CD14-positive monocyte (primary cell): ENCODE measurements around the gene ULBP3. TPM values are rescaled to one million over a fixed set of nuclear protein-coding genes. Genes with fewer than 3 reads are reported as not detected.
"Not testable (repeated sequence)": the region's sequence is repeated elsewhere in the genome, so short reads cannot be mapped to it uniquely, and the experiment has no call there.

Experiments used
- DNase-seq, 3 donors: peaks; one replicate each; pipeline ENCODE4 v3.0.0-alpha.2; 2011 to 2022
- H2AFZ ChIP-seq: 2 replicates; pipeline ENCODE4 v1.6.0; 2012; ENCODE audit warnings: mild to moderate bottlenecking, low read depth, low read length, inconsistent platforms; ENCODE audit not compliant: insufficient read depth, poor library complexity, severe bottlenecking
- H3K27ac ChIP-seq, 2 donors: 1 replicate in 1 of 2; 2 replicates in 1 of 2; pipeline ENCODE4 v1.5.1; 2012 to 2013; ENCODE audit warnings: low read length in 2 of 2, control low read depth in 1 of 2, inconsistent platforms in 1 of 2, low read depth in 1 of 2, mild to moderate bottlenecking in 1 of 2
- H3K27me3 ChIP-seq, 2 donors: one replicate each; pipeline versions ENCODE4 v1.6.0 to v1.6.1; 2011 to 2013; ENCODE audit warnings: low read length in 2 of 2; ENCODE audit not compliant: control insufficient read depth in 2 of 2, insufficient read depth in 2 of 2
- H3K36me3 ChIP-seq, 2 donors: replicated peaks in 1 of 2; 1 replicate in 1 of 2; 2 replicates in 1 of 2; pipeline versions ENCODE4 v1.5.1 to v1.6.1; 2012 to 2013; ENCODE audit warnings: low read length in 2 of 2, control low read depth in 1 of 2, inconsistent platforms in 1 of 2, mild to moderate bottlenecking in 1 of 2; ENCODE audit not compliant: insufficient read depth in 2 of 2, control insufficient read depth in 1 of 2
- H3K4me1 ChIP-seq, 2 donors: 1 replicate in 1 of 2; 2 replicates in 1 of 2; pipeline versions ENCODE4 v1.5.1 to v1.6.1; 2012 to 2013; ENCODE audit warnings: low read length in 2 of 2, control low read depth in 1 of 2, inconsistent platforms in 1 of 2, mild to moderate bottlenecking in 1 of 2, moderate library complexity in 1 of 2; ENCODE audit not compliant: insufficient read depth in 2 of 2, control insufficient read depth in 1 of 2
- H3K4me2 ChIP-seq: replicated peaks from 2 replicates; pipeline ENCODE3; 2012; ENCODE audit warnings: low read length, moderate library complexity, mild to moderate bottlenecking; ENCODE audit not compliant: poor library complexity, severe bottlenecking; ENCODE audit errors: extremely low read depth
- H3K4me3 ChIP-seq, 3 experiments: fragments of 200-600 bp in 1 of 3; sonication (generic) in 1 of 3; replicated peaks in 1 of 3; 1 replicate in 2 of 3; 2 replicates in 1 of 3; pipeline ENCODE4 v1.5.1; 2011 to 2013; ENCODE audit warnings: low read length in 3 of 3, mild to moderate bottlenecking in 3 of 3, control low read depth in 2 of 3, low read depth in 2 of 3, inconsistent platforms in 1 of 3, moderate library complexity in 1 of 3
- H3K79me2 ChIP-seq: 2 replicates; pipeline ENCODE4 v1.6.0; 2012; ENCODE audit warnings: mild to moderate bottlenecking, control low read depth, inconsistent platforms, low read length, moderate library complexity; ENCODE audit not compliant: insufficient read depth
- H3K9ac ChIP-seq: 2 replicates; pipeline ENCODE4 v1.6.0; 2017; ENCODE audit warnings: low read length, mild to moderate bottlenecking; ENCODE audit not compliant: insufficient read depth, poor library complexity, severe bottlenecking
- H3K9me3 ChIP-seq, 2 donors: replicated peaks in 1 of 2; 1 replicate in 1 of 2; 2 replicates in 1 of 2; pipeline versions ENCODE4 v1.5.1 to v1.6.1; 2012 to 2013; ENCODE audit warnings: low read length in 2 of 2, control low read depth in 1 of 2; ENCODE audit not compliant: control insufficient read depth in 1 of 2, insufficient read depth in 1 of 2
- H4K20me1 ChIP-seq: 2 replicates; pipeline ENCODE4 v1.6.0; 2012; ENCODE audit warnings: mild to moderate bottlenecking, low read length, control low read depth, moderate library complexity; ENCODE audit not compliant: insufficient read depth
- H3K27ac Mint-ChIP-seq, 7 donors: one replicate each; pipeline ENCODE4 v1.8.0; 2020; ENCODE audit warnings: mild to moderate bottlenecking in 7 of 7, mixed read lengths in 7 of 7, moderate library complexity in 6 of 7, inconsistent platforms in 2 of 7
- H3K27me3 Mint-ChIP-seq, 3 donors: one replicate each; pipeline ENCODE4 v1.8.0; 2021 to 2022; ENCODE audit warnings: low read depth in 3 of 3, mild to moderate bottlenecking in 3 of 3, mixed read lengths in 3 of 3, moderate library complexity in 3 of 3, inconsistent platforms in 1 of 3
- H3K36me3 Mint-ChIP-seq, 2 donors: one replicate each; pipeline ENCODE4 v1.8.0; 2020; ENCODE audit warnings: mixed read lengths in 2 of 2, inconsistent platforms in 1 of 2, mild to moderate bottlenecking in 1 of 2
- H3K4me1 Mint-ChIP-seq: one replicate; pipeline ENCODE4 v1.8.0; 2020; ENCODE audit warnings: mild to moderate bottlenecking, mixed read lengths
- H3K4me3 Mint-ChIP-seq, 2 donors: one replicate each; pipeline ENCODE4 v1.8.0; 2020; ENCODE audit warnings: mild to moderate bottlenecking in 2 of 2, mixed read lengths in 2 of 2, moderate library complexity in 1 of 2
- H3K9me3 Mint-ChIP-seq, 7 donors: one replicate each; pipeline ENCODE4 v1.8.0; 2020 to 2022; ENCODE audit warnings: mixed read lengths in 7 of 7, mild to moderate bottlenecking in 6 of 7, moderate library complexity in 6 of 7, inconsistent platforms in 2 of 7
- CTCF ChIP-seq: fragments of 200-600 bp; IDR thresholded peaks from one replicate; pipeline ENCODE4 v1.8.0; 2022; ENCODE audit warnings: antibody characterized with exemption, mild to moderate bottlenecking
- WGBS: methylation state at CpG from one replicate; pipeline ENCODE4 v1.1.5; 2013; ENCODE audit warnings: missing lambda C conversion rate; ENCODE audit not compliant: insufficient coverage; 5-methylcytosine and 5-hydroxymethylcytosine counted together
- intact Hi-C, 2 donors: fragments of 100-400 bp; cut with micrococcal nuclease; formaldehyde crosslinking; loops; one replicate each; pipeline versions ENCODE4 v1.15.0 to v1.15.1; 2023
- polyA plus RNA-seq, 3 donors: library from polyadenylated mRNA; depleted of rRNA in 1 of 3; unstranded in 2 of 3; stranded (reverse) in 1 of 3; fragments of 300-500 nt in 2 of 3; fragments of >200 nt in 1 of 3; fragmentation: Illumina TruSeq in 2 of 3; gene quantifications; 1 replicate in 2 of 3; 2 replicates in 1 of 3; pipeline ENCODE4 v1.2.3, GENCODE V29; 2012 to 2021

Gene ULBP3
- polyA plus RNA-seq, 3 donors: 0.08 TPM; not detected in 2

GRCh38 chr6:150065083-150065482, 3.8 kb downstream of the ULBP3 start:
- intact Hi-C loops: no loop called here
- no peak for TF ChIP-seq CTCF

GRCh38 chr6:150063640-150064039, 5.3 kb downstream of the ULBP3 start:
- Mint-ChIP-seq H3K36me3 (peaks cover 0 to 2% of the 10 kb centered on the region in 2 donors), H3K27ac (peak overlapping the region in 1 of 7 donors; percentile 73), H3K4me1 (peaks cover 10% of the 10 kb centered on the region), H3K4me3 (no peak overlapping the region), H3K27me3 (peaks cover 14 to 37% (median 31%) of the 10 kb centered on the region in 3 donors), H3K9me3 (peaks cover 0 to 3% (median 2%) of the 10 kb centered on the region in 7 donors)
- TF ChIP-seq CTCF: no peak
- DNase-seq: no peak
- H3K9me3 ChIP-seq: no peaks in the 10 kb centered on the region
- H4K20me1 ChIP-seq: no peaks in the 10 kb centered on the region
- H3K4me1 ChIP-seq: peaks cover 6 to 7% of the 10 kb centered on the region in 2 donors
- no peak overlapping the region for H2AFZ ChIP-seq
- no peaks in the 10 kb centered on the region for H3K36me3 ChIP-seq
- H3K4me3 ChIP-seq: no peak overlapping the region
- peaks cover 0 to 17% of the 10 kb centered on the region in 2 donors for H3K27me3 ChIP-seq
- no peak overlapping the region for H3K9ac ChIP-seq
- H3K27ac ChIP-seq: no peak overlapping the region
- 96% methylated on average over 6 of the region's 6 CpGs for WGBS
- H3K4me2 ChIP-seq: no peak overlapping the region
- intact Hi-C loops: no loop called here
- no peaks in the 10 kb centered on the region for H3K79me2 ChIP-seq

More at GRCh38 chr6:150065083-150065482, 3.8 kb downstream of the ULBP3 start:
- Mint-ChIP-seq H3K27ac (no peak overlapping the region), H3K36me3 (peaks cover 0 to 2% of the 10 kb centered on the region in 2 donors), H3K4me1 (peaks cover 13% of the 10 kb centered on the region), H3K4me3 (no peak overlapping the region), H3K9me3 (peaks cover 0 to 4% (median 2%) of the 10 kb centered on the region in 7 donors), H3K27me3 (peaks cover 22 to 42% (median 37%) of the 10 kb centered on the region in 3 donors)
- 83% methylated on average over 1 of the region's 2 CpGs for WGBS
- Histone ChIP-seq H4K20me1 (no peaks in the 10 kb centered on the region), H2AFZ (no peak overlapping the region), H3K4me3 (no peak overlapping the region), H3K27ac (no peak overlapping the region), H3K79me2 (no peaks in the 10 kb centered on the region), H3K36me3 (no peaks in the 10 kb centered on the region), H3K27me3 (peaks cover 0 to 27% of the 10 kb centered on the region in 2 donors), H3K4me1 (peaks cover 13 to 16% of the 10 kb centered on the region in 2 donors), H3K9me3 (no peaks in the 10 kb centered on the region), H3K4me2 (no peak overlapping the region), H3K9ac (no peak overlapping the region)
- no peak for DNase-seq

- H3K79me2 ChIP-seq, H3K4me3 ChIP-seq, H3K9me3 ChIP-seq, H3K4me2 ChIP-seq, DNase-seq, H3K4me1 ChIP-seq, H3K36me3 Mint-ChIP-seq, intact Hi-C loops, H3K36me3 ChIP-seq, H3K9me3 Mint-ChIP-seq, H3K27ac ChIP-seq, H4K20me1 ChIP-seq, H3K9ac ChIP-seq, H3K4me1 Mint-ChIP-seq, H2AFZ ChIP-seq, H3K27me3 ChIP-seq: not testable (repeated sequence)
- peak overlapping the region in 1 of 2 donors; percentile 50 for H3K4me3 Mint-ChIP-seq
- WGBS: 66% methylated on average over 4 of the region's 7 CpGs
- H3K27me3 Mint-ChIP-seq: peaks cover 20 to 29% (median 22%) of the 10 kb centered on the region in 3 donors
- peak overlapping the region in 1 of 7 donors; percentile 51 for H3K27ac Mint-ChIP-seq
Observed at GRCh38 chr6:150059973-150060372, 8.9 kb downstream of the ULBP3 start.
